Heart right ventricle (tissue), 16 donors: Measurements from ENCODE around the gene ALKBH4. TPM values are rescaled to one million over a fixed set of nuclear protein-coding genes. Genes with fewer than 3 reads are reported as not detected.

ENCODE experiments used
- ATAC-seq, 8 donors: fragments of 200-7000 bp; cut with Tn5 transposase; one replicate each; pipeline ENCODE4 v1.9.1; 2020; ENCODE audit warnings: mild to moderate bottlenecking in 8 of 8, moderate library complexity in 8 of 8, moderate number of reproducible peaks in 1 of 8
- DNase-seq, 2 donors: peaks; one replicate each; pipeline ENCODE4 v3.0.0-alpha.2; 2020
- H3K27ac ChIP-seq, 10 donors: fragments of 200-600 bp; sonication (generic) in 2 of 10; one replicate each; pipeline versions ENCODE4 v1.5.0 to v1.8.0; 2020 to 2022; ENCODE audit warnings: mild to moderate bottlenecking in 3 of 10
- H3K27me3 ChIP-seq, 7 donors: fragments of 200-600 bp; one replicate each; pipeline ENCODE4 v1.8.0; 2021 to 2022; ENCODE audit warnings: mild to moderate bottlenecking in 2 of 7
- H3K36me3 ChIP-seq, 9 donors: fragments of 200-600 bp; sonication (generic) in 1 of 9; one replicate each; pipeline versions ENCODE4 v1.5.0 to v1.8.0; 2020 to 2022; ENCODE audit warnings: mild to moderate bottlenecking in 2 of 9
- H3K4me1 ChIP-seq, 9 donors: fragments of 200-600 bp; sonication (generic) in 1 of 9; one replicate each; pipeline versions ENCODE4 v1.5.0 to v1.8.0; 2020 to 2022; ENCODE audit warnings: mild to moderate bottlenecking in 4 of 9
- H3K4me3 ChIP-seq, 10 donors: fragments of 200-600 bp; sonication (generic) in 2 of 10; one replicate each; pipeline versions ENCODE4 v1.5.0 to v1.8.0; 2020 to 2022; ENCODE audit warnings: mild to moderate bottlenecking in 7 of 10, moderate library complexity in 2 of 10
- H3K9me3 ChIP-seq, 11 donors: fragments of 200-600 bp in 10 of 11; sonication (generic) in 2 of 11; one replicate each; pipeline versions ENCODE4 v1.5.0 to v1.8.0; 2013 to 2022; ENCODE audit warnings: mild to moderate bottlenecking in 2 of 11, control low read depth in 1 of 11, moderate library complexity in 1 of 11
- WGBS, 2 donors: extraction: QIAGEN DNeasy Blood & Tissue Kit; methylation state at CpG; one replicate each; pipeline ENCODE4 v1.1.7; 2013; ENCODE audit warnings: inconsistent platforms in 1 of 2; 5-methylcytosine and 5-hydroxymethylcytosine counted together
- intact Hi-C, 10 donors: fragments of 100-400 bp; cut with DNase I; formaldehyde crosslinking; loops; one replicate each; pipeline versions ENCODE4 v1.11.1 to v1.14.2; 2022
- polyA plus RNA-seq, 2 donors: library from polyadenylated mRNA; stranded (reverse); fragments of 200-250 nt; gene quantifications; one replicate each; pipeline ENCODE4 v1.2.3, GENCODE V29; 2013
- total RNA-seq, 10 donors: library from RNA; stranded (reverse); fragmentation: NEBNext Ultra II Directional in 3 of 10; extraction: Animal tissue kit (Norgen Biotek cat#: 25700) in 3 of 10; gene quantifications; one replicate each; pipeline versions ENCODE4 v1.2.1 to v1.2.4, GENCODE V29; 2021 to 2023
- TF ChIP-seq, protein P1 (sequence below), 9 donors: fragments of 200-600 bp; sonication (generic) in 2 of 9; IDR thresholded peaks; one replicate each; pipeline versions ENCODE4 v1.5.0 to v1.8.0; 2021 to 2022; ENCODE audit warnings: antibody characterized with exemption in 9 of 9, mild to moderate bottlenecking in 5 of 9, moderate library complexity in 1 of 9
- donor health status: Arrhythmogenic right ventricular cardiomyopathy.
- donor health status: ischemic (EF 13 %, LVEDD 7.1; RV severe dilation, severe dysfunction).
- donor health status: healthy with polysubstance abuse.
- donor health status: DM: no; HTN: yes; CAD: no.
- donor health status: DM: no; HTN: no; CAD: no.
- donor health status: ischemic (EF 25% LVEDD 6.9; RV normal size, moderate dysfunction).
- donor health status: ischemic (EF 25% LVEDD 5.7; RV mildly dilated, moderate dysfunction).
- donor health status: healthy.
- donor health status: DM: yes; HTN: yes; CAD: no.
- donor health status: Ischemic cardiomyopathy.
- donor health status: ischemic (EF 35%, LVEDD 5.7; RV mildly dilated, moderate dysfunction).
- donor health status: nonischemic (EF 11% LVEDD 7.7; RV severe dilation, severe dysfunction).
- donor health status: DM: yes; HTN: yes; CAD: no.
- donor health status: PGD.
- donor health status: ischemic (EF 29% LVEDD 5.4; RV normal size, mild dysfunction).
- donor health status: nonischemic (EF 23%, LVEDD 6.1; RV moderate dilation, normal function).

Gene ALKBH4
- total and polyA plus RNA-seq, 12 donors, result 4.4 to 8.6 (median 6.7) TPM

DNA sequence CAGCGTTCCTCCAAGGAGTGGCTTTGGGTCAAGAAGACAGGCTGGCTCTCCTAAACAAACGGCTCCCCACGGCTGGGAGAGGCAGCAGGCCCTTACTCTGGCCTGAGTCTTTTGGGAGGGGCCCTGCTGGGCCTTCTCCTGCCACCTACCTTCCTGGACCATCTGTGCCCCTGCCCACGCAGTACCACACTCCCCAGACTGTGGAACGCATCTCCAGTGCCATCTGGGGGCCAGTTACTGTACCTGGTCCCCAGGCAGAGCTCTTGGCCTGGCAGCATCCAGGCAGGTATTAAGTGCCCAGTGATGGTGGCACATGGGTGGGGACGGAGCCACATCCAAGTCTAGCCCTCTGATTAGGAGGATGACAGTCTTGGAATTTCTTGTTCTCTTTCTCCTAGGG lies 14.4 kb downstream of the ALKBH4 start:
- TF ChIP-seq, protein P1, sequence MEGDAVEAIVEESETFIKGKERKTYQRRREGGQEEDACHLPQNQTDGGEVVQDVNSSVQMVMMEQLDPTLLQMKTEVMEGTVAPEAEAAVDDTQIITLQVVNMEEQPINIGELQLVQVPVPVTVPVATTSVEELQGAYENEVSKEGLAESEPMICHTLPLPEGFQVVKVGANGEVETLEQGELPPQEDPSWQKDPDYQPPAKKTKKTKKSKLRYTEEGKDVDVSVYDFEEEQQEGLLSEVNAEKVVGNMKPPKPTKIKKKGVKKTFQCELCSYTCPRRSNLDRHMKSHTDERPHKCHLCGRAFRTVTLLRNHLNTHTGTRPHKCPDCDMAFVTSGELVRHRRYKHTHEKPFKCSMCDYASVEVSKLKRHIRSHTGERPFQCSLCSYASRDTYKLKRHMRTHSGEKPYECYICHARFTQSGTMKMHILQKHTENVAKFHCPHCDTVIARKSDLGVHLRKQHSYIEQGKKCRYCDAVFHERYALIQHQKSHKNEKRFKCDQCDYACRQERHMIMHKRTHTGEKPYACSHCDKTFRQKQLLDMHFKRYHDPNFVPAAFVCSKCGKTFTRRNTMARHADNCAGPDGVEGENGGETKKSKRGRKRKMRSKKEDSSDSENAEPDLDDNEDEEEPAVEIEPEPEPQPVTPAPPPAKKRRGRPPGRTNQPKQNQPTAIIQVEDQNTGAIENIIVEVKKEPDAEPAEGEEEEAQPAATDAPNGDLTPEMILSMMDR (IDR thresholded peaks at IDR 0.05), result peak in 3 of 9 donors; percentile 8 to 38 (median 14)
- no peaks in the 10 kb centered on the region for H3K27me3 ChIP-seq
- H3K9me3 ChIP-seq, result no peaks in the 10 kb centered on the region
- no peak overlapping the region for H3K4me3 ChIP-seq
- intact Hi-C loops, result no loop called here
- H3K36me3 ChIP-seq, result peaks cover 0 to 41% (median 0%) of the 10 kb centered on the region in 9 donors
- no peak overlapping the region for H3K27ac ChIP-seq
- no peaks in the 10 kb centered on the region for H3K4me1 ChIP-seq
- no peak for ATAC-seq
- no peak for DNase-seq
- WGBS, 2 donors, result 80 to 81% methylated on average over 6 of the region's 6 CpGs

DNA sequence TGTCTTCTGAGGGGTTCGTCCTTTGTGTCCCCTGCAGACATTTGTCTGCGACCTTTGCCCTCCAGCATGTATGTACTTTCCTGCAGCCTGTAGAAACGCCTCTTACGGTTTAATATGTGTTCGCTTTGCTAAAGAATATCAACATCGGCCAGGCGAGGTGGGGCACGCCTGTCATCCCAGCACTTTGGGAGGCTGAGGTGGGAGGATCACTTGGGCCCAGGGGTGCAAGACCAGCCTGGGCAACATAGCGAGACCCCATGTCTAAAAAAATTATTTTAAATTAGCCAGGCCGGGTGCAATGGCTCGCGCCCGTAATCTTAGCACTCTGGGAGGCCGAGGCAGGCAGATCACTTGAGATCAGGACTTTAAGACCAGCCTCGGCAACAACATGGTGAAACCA lies 15.5 kb downstream of the ALKBH4 start:
- TF ChIP-seq, protein P1 (IDR thresholded peaks at IDR 0.05), result no peak
- Histone ChIP-seq H3K27me3 (no peaks in the 10 kb centered on the region), H3K36me3 (peaks cover 0 to 48% (median 0%) of the 10 kb centered on the region in 9 donors), H3K9me3 (no peaks in the 10 kb centered on the region), H3K4me1 (no peaks in the 10 kb centered on the region), H3K27ac (no peak overlapping the region), H3K4me3 (no peak overlapping the region)
- WGBS, 2 donors, result 98 to 99% methylated on average over 15 of the region's 15 CpGs
- ATAC-seq, result no peak
- DNase-seq, result no peak
- intact Hi-C loops, result loop anchor here in 1 of 10 donors (5.0 kb wide), 1 partner anchor 37 kb away; no protein-coding TSS in a partner anchor

DNA sequence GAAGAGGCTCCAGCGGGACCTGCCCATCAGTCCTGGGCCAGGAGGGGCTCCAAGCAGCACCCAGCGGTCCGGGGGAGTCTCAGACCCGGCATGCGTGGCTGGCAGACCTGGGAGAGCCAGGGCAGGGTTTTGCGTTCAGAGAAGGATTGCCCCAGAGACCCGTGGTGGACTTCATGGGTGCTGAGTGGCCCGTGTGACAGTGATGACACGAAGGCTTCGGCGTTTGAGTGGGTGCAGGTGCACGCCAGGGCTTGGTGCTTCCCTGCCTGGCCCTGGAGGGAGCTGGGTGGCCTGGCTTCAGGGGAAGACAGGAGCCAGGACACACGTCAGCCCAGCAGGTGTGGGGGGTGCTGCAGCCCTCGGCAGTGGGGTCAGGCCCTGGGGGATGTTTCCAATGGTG lies 17.4 kb downstream of the ALKBH4 start:
- no peak overlapping the region for H3K4me3 ChIP-seq
- H3K9me3 ChIP-seq, result no peaks in the 10 kb centered on the region
- TF ChIP-seq, protein P1 (IDR thresholded peaks at IDR 0.05), result no peak
- no peak overlapping the region for H3K27ac ChIP-seq
- H3K27me3 ChIP-seq, result no peaks in the 10 kb centered on the region
- no peaks in the 10 kb centered on the region for H3K4me1 ChIP-seq
- intact Hi-C loops, result loop anchor here in 1 of 10 donors (5.0 kb wide), 1 partner anchor 35 kb away; no protein-coding TSS in a partner anchor
- peaks cover 0 to 53% (median 0%) of the 10 kb centered on the region in 9 donors for H3K36me3 ChIP-seq
- 85 to 89% methylated on average over 14 of the region's 14 CpGs for WGBS, 2 donors
- ATAC-seq (peak in 1 of 8 donors; percentile 9), DNase-seq (no peak)

DNA sequence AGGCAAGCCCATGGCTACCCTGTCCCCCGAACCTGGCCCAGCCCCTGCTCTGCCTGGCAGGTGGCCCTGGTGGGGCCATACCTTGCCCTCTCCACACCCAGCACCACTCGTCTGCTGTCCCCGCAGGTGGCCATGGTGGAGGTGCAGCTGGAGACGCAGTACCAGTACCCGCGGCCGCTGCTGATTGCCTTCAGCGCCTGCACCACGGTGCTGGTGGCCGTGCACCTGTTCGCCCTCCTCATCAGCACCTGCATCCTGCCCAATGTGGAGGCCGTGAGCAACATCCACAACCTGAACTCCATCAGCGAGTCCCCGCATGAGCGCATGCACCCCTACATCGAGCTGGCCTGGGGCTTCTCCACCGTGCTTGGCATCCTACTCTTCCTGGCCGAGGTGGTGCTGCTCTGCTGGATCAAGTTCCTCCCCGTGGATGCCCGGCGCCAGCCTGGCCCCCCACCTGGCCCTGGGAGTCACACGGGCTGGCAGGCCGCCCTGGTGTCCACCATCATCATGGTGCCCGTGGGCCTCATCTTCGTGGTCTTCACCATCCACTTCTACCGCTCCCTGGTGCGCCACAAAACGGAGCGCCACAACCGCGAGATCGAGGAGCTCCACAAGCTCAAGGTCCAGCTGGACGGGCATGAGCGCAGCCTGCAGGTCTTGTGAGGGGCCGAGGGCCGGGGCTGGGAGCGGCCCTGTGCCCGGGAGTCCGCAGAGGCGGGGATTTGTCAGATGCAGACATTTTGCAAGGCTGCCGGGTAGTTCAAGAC lies 18.1 kb downstream of the ALKBH4 start:
- H3K4me1 ChIP-seq, result no peaks in the 10 kb centered on the region
- no peak overlapping the region for H3K27ac ChIP-seq
- peak in 1 of 8 donors; percentile 25 for ATAC-seq
- peaks cover 0 to 60% (median 0%) of the 10 kb centered on the region in 9 donors for H3K36me3 ChIP-seq
- intact Hi-C loops, result loop anchor here in 1 of 10 donors (5.0 kb wide), 1 partner anchor 34 kb away; no protein-coding TSS in a partner anchor
- H3K9me3 ChIP-seq, result no peaks in the 10 kb centered on the region
- H3K4me3 ChIP-seq, result no peak overlapping the region
- TF ChIP-seq, protein P1 (IDR thresholded peaks at IDR 0.05), result no peak
- WGBS, 2 donors, result 96 to 97% methylated on average over 41 of the region's 41 CpGs
- no peak for DNase-seq
- H3K27me3 ChIP-seq, result no peaks in the 10 kb centered on the region
